Smooth muscle cell (in vitro differentiated cells): ENCODE data around the gene PHC2. TPM values are rescaled to one million over a fixed set of nuclear protein-coding genes. Genes with fewer than 3 reads are reported as not detected.

Source experiments
- DNase-seq: peaks from one replicate; lab custom pipeline; 2025; ENCODE audit not compliant: unreplicated experiment; lab: John Stamatoyannopoulos, UW
- H2AFZ ChIP-seq: fragments of 200-600 bp; sonication (generic); 2 replicates; pipeline ENCODE4 v1.6.0; 2016; ENCODE audit warnings: antibody characterized with exemption, low read depth, mild to moderate bottlenecking
- H3F3A ChIP-seq: fragments of 200-600 bp; sonication (generic); 2 replicates; pipeline ENCODE4 v1.6.0; 2017; ENCODE audit warnings: antibody characterized with exemption, low read depth
- H3K27ac ChIP-seq: fragments of 200-600 bp; sonication (generic); 2 replicates; pipeline ENCODE4 v1.5.1; 2016; ENCODE audit warnings: low read depth, mild to moderate bottlenecking
- H3K27me3 ChIP-seq: fragments of 200-600 bp; sonication (generic); 2 replicates; pipeline ENCODE4 v1.6.1; 2016; ENCODE audit warnings: low read depth, mild to moderate bottlenecking
- H3K36me3 ChIP-seq: fragments of 200-600 bp; sonication (generic); 2 replicates; pipeline ENCODE4 v1.5.1; 2016; ENCODE audit warnings: low read depth
- H3K4me1 ChIP-seq: fragments of 200-600 bp; sonication (generic); 2 replicates; pipeline ENCODE4 v1.5.1; 2016; ENCODE audit warnings: low read depth
- H3K4me2 ChIP-seq: fragments of 200-600 bp; sonication (generic); 2 replicates; pipeline ENCODE4 v1.6.0; 2016; ENCODE audit warnings: mild to moderate bottlenecking
- H3K4me3 ChIP-seq: fragments of 200-600 bp; sonication (generic); 2 replicates; pipeline ENCODE4 v1.5.1; 2016; ENCODE audit warnings: mild to moderate bottlenecking
- H3K79me2 ChIP-seq: fragments of 200-600 bp; sonication (generic); 2 replicates; pipeline ENCODE4 v1.6.0; 2016; ENCODE audit warnings: low read depth, mild to moderate bottlenecking
- H3K9ac ChIP-seq: fragments of 200-600 bp; sonication (generic); 2 replicates; pipeline ENCODE4 v1.6.0; 2016; ENCODE audit warnings: low read depth
- H3K9me3 ChIP-seq: fragments of 200-600 bp; sonication (generic); replicated peaks from 2 replicates; pipeline ENCODE4 v1.5.1; 2016; ENCODE audit warnings: low read depth
- H4K20me1 ChIP-seq: fragments of 200-600 bp; sonication (generic); 2 replicates; pipeline ENCODE4 v1.6.0; 2016; ENCODE audit warnings: low read depth
- CTCF ChIP-seq: fragments of 200-600 bp; sonication (generic); IDR thresholded peaks from 2 replicates; pipeline ENCODE4 v1.5.1; 2017; ENCODE audit warnings: borderline replicate concordance, mild to moderate bottlenecking, antibody characterized with exemption; ENCODE audit not compliant: insufficient read depth, poor library complexity, severe bottlenecking
- WGBS: methylation state at CpG from one replicate; pipeline ENCODE4 v1.1.7; 2016; ENCODE audit warnings: low lambda C conversion rate; 5-methylcytosine and 5-hydroxymethylcytosine counted together
- polyA plus RNA-seq: library from polyadenylated mRNA; unstranded; fragments of >200 nt; fragmentation: Nextera tagmentation; extraction: Ambion mirVana; gene quantifications from 2 replicates; pipeline ENCODE4 v1.2.1, GENCODE V29; 2016
- total RNA-seq: library from RNA; depleted of rRNA; stranded (reverse); fragments of >200 nt; gene quantifications from 2 replicates; pipeline ENCODE4 v1.2.3, GENCODE V29; 2014

PHC2 gene
- total and polyA plus RNA-seq, 2 experiments from 2014 or later = 42.4 to 109 TPM

GRCh38 chr1:33302325-33302724, 128.6 kb downstream of the PHC2 start:
- Histone ChIP-seq H3K4me3 (no peak overlapping the region), H3K79me2 (no peaks in the 10 kb centered on the region), H2AFZ (no peak overlapping the region), H3K9ac (no peak overlapping the region), H3K36me3 (no peaks in the 10 kb centered on the region), H3K9me3 (no peaks in the 10 kb centered on the region), H3K4me2 (no peak overlapping the region), H3K27me3 (peaks cover 7% of the 10 kb centered on the region), H3F3A (no peaks in the 10 kb centered on the region), H3K27ac (no peak overlapping the region), H3K4me1 (no peaks in the 10 kb centered on the region), H4K20me1 (no peaks in the 10 kb centered on the region)
- no peak for DNase-seq
- 100% methylated on average over 1 of the region's 1 CpG for WGBS
- no peak for TF ChIP-seq CTCF

GRCh38 chr1:33301273-33301984, 129.5 kb downstream of the PHC2 start:
- H3K79me2 ChIP-seq = no peaks in the 10 kb centered on the region
- no peak overlapping the region for H3K4me2 ChIP-seq
- 91% methylated on average over 4 of the region's 4 CpGs for WGBS
- H3K4me3 ChIP-seq = no peak overlapping the region
- no peak overlapping the region for H3K27ac ChIP-seq
- no peak for DNase-seq
- no peaks in the 10 kb centered on the region for H4K20me1 ChIP-seq
- peaks cover 2% of the 10 kb centered on the region for H3K27me3 ChIP-seq
- H3K9me3 ChIP-seq = no peaks in the 10 kb centered on the region
- no peaks in the 10 kb centered on the region for H3K36me3 ChIP-seq
- no peaks in the 10 kb centered on the region for H3F3A ChIP-seq
- no peak for TF ChIP-seq CTCF
- no peak overlapping the region for H2AFZ ChIP-seq
- no peaks in the 10 kb centered on the region for H3K4me1 ChIP-seq
- no peak overlapping the region for H3K9ac ChIP-seq

GRCh38 chr1:33300673-33301072, 130.2 kb downstream of the PHC2 start:
- 96% methylated on average over 5 of the region's 5 CpGs for WGBS
- H3K4me2 ChIP-seq = no peak overlapping the region
- no peak overlapping the region for H3K9ac ChIP-seq
- DNase-seq = no peak
- no peaks in the 10 kb centered on the region for H3K79me2 ChIP-seq
- H2AFZ ChIP-seq = no peak overlapping the region
- no peaks in the 10 kb centered on the region for H3K27me3 ChIP-seq
- no peaks in the 10 kb centered on the region for H3F3A ChIP-seq
- no peak for TF ChIP-seq CTCF
- H3K4me1 ChIP-seq = no peaks in the 10 kb centered on the region
- H3K27ac ChIP-seq = no peak overlapping the region
- H4K20me1 ChIP-seq = peaks cover 7% of the 10 kb centered on the region
- no peaks in the 10 kb centered on the region for H3K9me3 ChIP-seq
- H3K4me3 ChIP-seq = no peak overlapping the region
- H3K36me3 ChIP-seq = no peaks in the 10 kb centered on the region

- TF ChIP-seq CTCF = no peak
- Histone ChIP-seq H3K4me2 (no peak overlapping the region), H4K20me1 (peaks cover 11% of the 10 kb centered on the region), H3K79me2 (no peaks in the 10 kb centered on the region), H3F3A (no peaks in the 10 kb centered on the region), H3K36me3 (no peaks in the 10 kb centered on the region), H3K9me3 (no peaks in the 10 kb centered on the region), H3K4me1 (no peaks in the 10 kb centered on the region), H3K4me3 (no peak overlapping the region), H3K9ac (no peak overlapping the region), H3K27ac (no peak overlapping the region), H3K27me3 (no peaks in the 10 kb centered on the region), H2AFZ (no peak overlapping the region)
- DNase-seq = no peak
- WGBS = 98% methylated on average over 15 of the region's 15 CpGs
Observed at GRCh38 chr1:33299461-33300155, 131.3 kb downstream of the PHC2 start.
